Epithelial cell of alveolus of lung (primary cell): ENCODE data around the gene ARHGAP28. TPM values are rescaled to one million over a fixed set of nuclear protein-coding genes. Genes with fewer than 3 reads are reported as not detected.

Experiments
- total RNA-seq: library from RNA; depleted of rRNA; stranded (reverse); fragments of >200 nt; gene quantifications from 2 replicates; pipeline ENCODE4 v1.2.1, GENCODE V29; 2015

ARHGAP28 gene
- 5.3 and 33.8 TPM in 2 replicates for total RNA-seq

DNA sequence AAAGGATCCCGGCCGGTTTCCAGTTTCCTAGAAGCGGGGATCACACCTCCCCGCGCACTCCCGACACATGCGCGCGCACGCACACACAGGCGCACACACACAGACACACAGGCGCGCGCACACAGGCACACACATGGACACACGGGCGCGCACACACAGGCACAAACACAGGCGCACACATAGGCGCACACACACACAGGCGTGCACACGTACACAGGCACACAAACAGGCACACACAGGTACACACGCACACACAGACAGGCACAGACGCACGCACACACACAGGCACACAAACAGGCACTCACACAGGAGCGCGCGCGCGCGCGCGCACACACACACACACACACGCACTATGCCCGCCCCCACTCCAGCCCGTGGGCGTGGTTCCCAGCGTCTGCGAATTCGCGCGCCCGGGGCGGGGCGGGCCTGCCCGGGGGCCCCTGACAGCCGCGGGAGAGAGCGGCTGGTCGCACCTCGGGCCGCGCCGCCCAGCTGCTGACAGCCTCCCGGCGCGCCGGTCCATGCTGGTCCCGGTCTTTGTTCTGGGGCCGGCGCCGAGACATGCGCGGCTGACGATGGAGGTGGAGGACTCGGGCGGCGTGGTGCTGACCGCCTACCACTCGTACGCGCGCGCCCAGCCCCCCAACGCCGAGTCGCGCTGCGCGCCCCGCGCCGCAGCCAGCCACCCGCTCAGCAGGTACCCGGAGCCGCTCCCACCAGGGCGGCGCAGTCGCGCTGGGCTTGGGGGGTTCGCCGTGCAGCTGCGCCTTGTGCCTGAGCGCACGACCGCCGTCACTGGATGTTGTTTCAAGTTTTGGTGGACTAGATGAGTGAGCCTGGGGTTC is at the start of gene ARHGAP28:
ARHGAP28 (plus strand) TSS at position 470 of the 845 bp plus-strand sequence; CDS start at position 576, 106 bp downstream.

